ENCODE measurements around the gene SLU7.

The SLU7 gene

GRCh38 chr5:160456480-160457177 is 37.7 kb upstream of the SLU7 start:
- Mint-ChIP-seq H3K36me3 (no peaks in the 10 kb centered on the region), H3K9me3 (no peaks in the 10 kb centered on the region), H3K4me1 (peaks cover 7% of the 10 kb centered on the region), H3K4me3 (no peak overlapping the region), H3K27ac (no peak overlapping the region)
- DNase-seq (ENCODE audit: low spot score in 2 of 2) = no peak
- no peak for ATAC-seq

GRCh38 chr5:160455600-160455999 is 36.7 kb upstream of the SLU7 start:
- Mint-ChIP-seq H3K27ac (no peak overlapping the region), H3K36me3 (no peaks in the 10 kb centered on the region), H3K9me3 (no peaks in the 10 kb centered on the region), H3K4me3 (no peak overlapping the region), H3K4me1 (peaks cover 7% of the 10 kb centered on the region)
- DNase-seq (ENCODE audit: low spot score in 2 of 2) (no peak), ATAC-seq (no peak)

- DNase-seq (ENCODE audit: low spot score in 2 of 2) (no peak), ATAC-seq (no peak)
- Mint-ChIP-seq H3K4me1 (peaks cover under 1% of the 10 kb centered on the region), H3K36me3 (no peaks in the 10 kb centered on the region), H3K27ac (no peak overlapping the region), H3K4me3 (no peak overlapping the region), H3K9me3 (no peaks in the 10 kb centered on the region)
These were observed 34.9 kb upstream of the SLU7 start for GRCh38 chr5:160453751-160454150.

- no peaks in the 10 kb centered on the region for H3K9me3 Mint-ChIP-seq
- no peaks in the 10 kb centered on the region for H3K36me3 Mint-ChIP-seq
- ATAC-seq (no peak), DNase-seq (ENCODE audit: low spot score in 2 of 2) (no peak)
- H3K4me1 Mint-ChIP-seq = no peaks in the 10 kb centered on the region
- H3K4me3 Mint-ChIP-seq = no peak overlapping the region
- no peak overlapping the region for H3K27ac Mint-ChIP-seq
These were observed 33.9 kb upstream of the SLU7 start for GRCh38 chr5:160452795-160453194.

GRCh38 chr5:160452036-160452435 is 33.2 kb upstream of the SLU7 start:
- DNase-seq (ENCODE audit: low spot score in 2 of 2) (no peak), ATAC-seq (no peak)
- Mint-ChIP-seq H3K27ac (no peak overlapping the region), H3K36me3 (no peaks in the 10 kb centered on the region), H3K4me1 (no peaks in the 10 kb centered on the region), H3K4me3 (no peak overlapping the region), H3K9me3 (no peaks in the 10 kb centered on the region)

- DNase-seq (ENCODE audit: low spot score in 2 of 2) (no peak), ATAC-seq (no peak)
- Mint-ChIP-seq H3K36me3 (no peaks in the 10 kb centered on the region), H3K9me3 (no peaks in the 10 kb centered on the region), H3K4me1 (no peaks in the 10 kb centered on the region), H3K27ac (no peak overlapping the region), H3K4me3 (no peak overlapping the region)
These were observed 32.4 kb upstream of the SLU7 start for GRCh38 chr5:160451281-160451680.

GRCh38 chr5:160450164-160450932 is 31.5 kb upstream of the SLU7 start:
- H3K9me3 Mint-ChIP-seq = no peaks in the 10 kb centered on the region
- H3K4me3 Mint-ChIP-seq = no peak overlapping the region
- no peak overlapping the region for H3K27ac Mint-ChIP-seq
- no peaks in the 10 kb centered on the region for H3K36me3 Mint-ChIP-seq
- peaks cover 5% of the 10 kb centered on the region for H3K4me1 Mint-ChIP-seq
- ATAC-seq = peak; percentile 55
- DNase-seq (ENCODE audit: low spot score in 2 of 2) = no peak

- no peak overlapping the region for H3K27ac Mint-ChIP-seq
- DNase-seq (ENCODE audit: low spot score in 2 of 2) = no peak
These were observed 30.6 kb upstream of the SLU7 start for GRCh38 chr5:160449458-160449857.

GRCh38 chr5:160448886-160449285 is 30.0 kb upstream of the SLU7 start:
- H3K4me1 Mint-ChIP-seq = peaks cover 6% of the 10 kb centered on the region
- no peak overlapping the region for H3K27ac Mint-ChIP-seq
- ATAC-seq = no peak
- no peaks in the 10 kb centered on the region for H3K9me3 Mint-ChIP-seq
- H3K36me3 Mint-ChIP-seq = no peaks in the 10 kb centered on the region
- H3K4me3 Mint-ChIP-seq = no peak overlapping the region
- no peak for DNase-seq (ENCODE audit: low spot score in 2 of 2)

More at GRCh38 chr5:160449458-160449857, 30.6 kb upstream of the SLU7 start:
- ATAC-seq = no peak
- H3K36me3 Mint-ChIP-seq = no peaks in the 10 kb centered on the region
- H3K4me3 Mint-ChIP-seq = no peak overlapping the region
- H3K9me3 Mint-ChIP-seq = no peaks in the 10 kb centered on the region
- H3K4me1 Mint-ChIP-seq = peaks cover 6% of the 10 kb centered on the region

- no peaks in the 10 kb centered on the region for H3K9me3 Mint-ChIP-seq
- peaks cover 17% of the 10 kb centered on the region for H3K4me1 Mint-ChIP-seq
- H3K4me3 Mint-ChIP-seq = no peak overlapping the region
- DNase-seq (ENCODE audit: low spot score in 2 of 2) = no peak
- ATAC-seq = no peak
- no peaks in the 10 kb centered on the region for H3K36me3 Mint-ChIP-seq
- H3K27ac Mint-ChIP-seq = no peak overlapping the region
These were observed 26.9 kb upstream of the SLU7 start for GRCh38 chr5:160445751-160446150.

- peaks cover 23% of the 10 kb centered on the region for H3K4me1 Mint-ChIP-seq
- no peak for ATAC-seq
- H3K27ac Mint-ChIP-seq = no peak overlapping the region
- no peaks in the 10 kb centered on the region for H3K9me3 Mint-ChIP-seq
- no peak for DNase-seq (ENCODE audit: low spot score in 2 of 2)
- H3K4me3 Mint-ChIP-seq = no peak overlapping the region
- H3K36me3 Mint-ChIP-seq = no peaks in the 10 kb centered on the region
These were observed 26.3 kb upstream of the SLU7 start for GRCh38 chr5:160445132-160445531.

GRCh38 chr5:160444407-160444806 is 25.5 kb upstream of the SLU7 start:
- no peak for ATAC-seq
- no peak for DNase-seq (ENCODE audit: low spot score in 2 of 2)
- peaks cover 25% of the 10 kb centered on the region for H3K4me1 Mint-ChIP-seq

GRCh38 chr5:160442824-160443431 is 24.0 kb upstream of the SLU7 start:
- Mint-ChIP-seq H3K36me3 (peaks cover 6% of the 10 kb centered on the region), H3K4me1 (peaks cover 37% of the 10 kb centered on the region), H3K9me3 (no peaks in the 10 kb centered on the region), H3K4me3 (no peak overlapping the region), H3K27ac (no peak overlapping the region)
- no peak for DNase-seq (ENCODE audit: low spot score in 2 of 2)
- no peak for ATAC-seq

More at GRCh38 chr5:160444407-160444806, 25.5 kb upstream of the SLU7 start:
- no peaks in the 10 kb centered on the region for H3K9me3 Mint-ChIP-seq
- no peak overlapping the region for H3K27ac Mint-ChIP-seq
- H3K4me3 Mint-ChIP-seq = no peak overlapping the region
- peaks cover under 1% of the 10 kb centered on the region for H3K36me3 Mint-ChIP-seq

GRCh38 chr5:160441311-160441781 is 22.5 kb upstream of the SLU7 start:
- no peak for DNase-seq (ENCODE audit: low spot score in 2 of 2)
- Mint-ChIP-seq H3K9me3 (no peaks in the 10 kb centered on the region), H3K4me1 (peaks cover 37% of the 10 kb centered on the region), H3K27ac (no peak overlapping the region), H3K4me3 (no peak overlapping the region), H3K36me3 (peaks cover 6% of the 10 kb centered on the region)
- no peak for ATAC-seq

- ATAC-seq = peak; percentile 86
- peaks cover 6% of the 10 kb centered on the region for H3K36me3 Mint-ChIP-seq
- H3K4me1 Mint-ChIP-seq = peaks cover 40% of the 10 kb centered on the region
- H3K4me3 Mint-ChIP-seq = peak overlapping the region; percentile 80
- H3K9me3 Mint-ChIP-seq = no peaks in the 10 kb centered on the region
- peak; percentile 90 to 97 for DNase-seq (ENCODE audit: low spot score in 2 of 2)
- peak overlapping the region; percentile 94 for H3K27ac Mint-ChIP-seq
These were observed 20.3 kb upstream of the SLU7 start for GRCh38 chr5:160439205-160439600.
